Body of pancreas (tissue), 4 donors: ENCODE data around the gene ADGRB3.

Source experiments
- CTCF ChIP-seq, 7 experiments: fragments of 450-650 bp in 4 of 7; fragments of 200-600 bp in 3 of 7; sonication (generic) in 3 of 7; IDR thresholded peaks; one replicate each; pipeline ENCODE4 v1.5.1; 2016 to 2019; ENCODE audit warnings: antibody characterized with exemption in 7 of 7
- POLR2A ChIP-seq, 3 donors: fragments of 450-650 bp; IDR thresholded peaks; one replicate each; pipeline ENCODE4 v1.6.1; 2016; ENCODE audit warnings: antibody characterized with exemption in 3 of 3, mild to moderate bottlenecking in 2 of 3

- TF ChIP-seq CTCF (IDR thresholded peaks at IDR 0.05) (no peak), POLR2A (IDR thresholded peaks at IDR 0.05) (no peak)
Measured at GRCh38 chr6:68710916-68711315, 75.8 kb downstream of the ADGRB3 start.
